ENCODE data around the gene MCOLN2.

DNA sequence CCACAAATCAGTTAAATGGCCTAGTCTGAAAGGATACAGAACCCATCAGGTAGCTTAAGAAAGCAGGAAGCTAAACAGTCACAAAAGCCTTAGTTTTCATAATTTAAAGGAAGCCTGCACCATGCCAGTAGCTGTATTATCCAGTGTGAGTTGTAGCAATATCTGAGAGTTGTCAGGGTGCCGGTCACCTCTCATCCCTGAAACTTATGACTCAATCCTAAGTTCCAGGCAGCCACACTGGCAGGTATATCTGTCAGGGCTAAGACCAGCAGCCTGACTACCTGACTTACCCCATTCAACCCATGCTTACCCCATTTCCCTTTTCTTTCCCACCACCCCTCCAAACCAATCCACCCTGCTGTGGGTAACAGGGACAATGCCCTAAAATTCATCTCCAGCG lies 66.1 kb downstream of the MCOLN2 start:
- TF ChIP-seq EZH2phosphoT487 (IDR thresholded peaks at IDR 0.05; ENCODE audit: insufficient read depth, low read depth) (no peak), EZH2 (IDR thresholded peaks at IDR 0.05; ENCODE audit: insufficient read depth, poor library complexity, severe bottlenecking) (no peak)
